ENCODE measurements around the gene CPSF3.
A peak's percentile ranks its signal among the peaks of the same experiment; 100 is the strongest.

Gene CPSF3

GRCh38 chr2:9465170-9465569 is 41.7 kb downstream of the CPSF3 start:
- H3K27ac ChIP-seq (ENCODE audit: insufficient read depth, low read length, poor library complexity, severe bottlenecking): no peak overlapping the region
- DNase-seq: no peak
- H3K4me1 ChIP-seq (ENCODE audit: control insufficient read depth, insufficient read depth, low read length, poor library complexity, severe bottlenecking): no peaks in the 10 kb centered on the region
- no peaks in the 10 kb centered on the region for H3K9me3 ChIP-seq (ENCODE audit: control insufficient read depth, low read length)
- H3K4me3 ChIP-seq (ENCODE audit: insufficient read depth, low read depth, low read length, poor library complexity, severe bottlenecking): no peak overlapping the region
- H3K27me3 ChIP-seq (replicated peaks; ENCODE audit: control insufficient read depth, insufficient read depth, low read length, poor library complexity, severe bottlenecking): no peaks in the 10 kb centered on the region
- peaks cover 12% of the 10 kb centered on the region for H3K36me3 ChIP-seq (ENCODE audit: control insufficient read depth, insufficient read depth, low read length)

- no peak overlapping the region for H3K4me3 ChIP-seq (ENCODE audit: insufficient read depth, low read depth, low read length, poor library complexity, severe bottlenecking)
- no peak overlapping the region for H3K27ac ChIP-seq (ENCODE audit: insufficient read depth, low read length, poor library complexity, severe bottlenecking)
- H3K36me3 ChIP-seq (ENCODE audit: control insufficient read depth, insufficient read depth, low read length): peaks cover 8% of the 10 kb centered on the region
- H3K9me3 ChIP-seq (ENCODE audit: control insufficient read depth, low read length): no peaks in the 10 kb centered on the region
- H3K4me1 ChIP-seq (ENCODE audit: control insufficient read depth, insufficient read depth, low read length, poor library complexity, severe bottlenecking): no peaks in the 10 kb centered on the region
- H3K27me3 ChIP-seq (replicated peaks; ENCODE audit: control insufficient read depth, insufficient read depth, low read length, poor library complexity, severe bottlenecking): no peaks in the 10 kb centered on the region
- DNase-seq: no peak
These were observed 42.8 kb downstream of the CPSF3 start for GRCh38 chr2:9466147-9466683.

- no peaks in the 10 kb centered on the region for H3K9me3 ChIP-seq (ENCODE audit: control insufficient read depth, low read length)
- no peak overlapping the region for H3K27ac ChIP-seq (ENCODE audit: insufficient read depth, low read length, poor library complexity, severe bottlenecking)
- no peak overlapping the region for H3K4me3 ChIP-seq (ENCODE audit: insufficient read depth, low read depth, low read length, poor library complexity, severe bottlenecking)
- no peaks in the 10 kb centered on the region for H3K4me1 ChIP-seq (ENCODE audit: control insufficient read depth, insufficient read depth, low read length, poor library complexity, severe bottlenecking)
- no peaks in the 10 kb centered on the region for H3K27me3 ChIP-seq (replicated peaks; ENCODE audit: control insufficient read depth, insufficient read depth, low read length, poor library complexity, severe bottlenecking)
- DNase-seq: no peak
- peaks cover 5% of the 10 kb centered on the region for H3K36me3 ChIP-seq (ENCODE audit: control insufficient read depth, insufficient read depth, low read length)
These were observed 44.2 kb downstream of the CPSF3 start for GRCh38 chr2:9467687-9468086.

GRCh38 chr2:9471206-9471605 is 47.8 kb downstream of the CPSF3 start:
- peaks cover 13% of the 10 kb centered on the region for H3K4me1 ChIP-seq (ENCODE audit: control insufficient read depth, insufficient read depth, low read length, poor library complexity, severe bottlenecking)
- DNase-seq: no peak

GRCh38 chr2:9472511-9472910 is 49.1 kb downstream of the CPSF3 start:
- H3K27me3 ChIP-seq (replicated peaks; ENCODE audit: control insufficient read depth, insufficient read depth, low read length, poor library complexity, severe bottlenecking): no peaks in the 10 kb centered on the region
- peaks cover 4% of the 10 kb centered on the region for H3K36me3 ChIP-seq (ENCODE audit: control insufficient read depth, insufficient read depth, low read length)
- peaks cover 13% of the 10 kb centered on the region for H3K4me1 ChIP-seq (ENCODE audit: control insufficient read depth, insufficient read depth, low read length, poor library complexity, severe bottlenecking)
- no peaks in the 10 kb centered on the region for H3K9me3 ChIP-seq (ENCODE audit: control insufficient read depth, low read length)
- DNase-seq: no peak
- no peak overlapping the region for H3K27ac ChIP-seq (ENCODE audit: insufficient read depth, low read length, poor library complexity, severe bottlenecking)
- no peak overlapping the region for H3K4me3 ChIP-seq (ENCODE audit: insufficient read depth, low read depth, low read length, poor library complexity, severe bottlenecking)

More at GRCh38 chr2:9471206-9471605, 47.8 kb downstream of the CPSF3 start:
- H3K36me3 ChIP-seq (ENCODE audit: control insufficient read depth, insufficient read depth, low read length): peaks cover 5% of the 10 kb centered on the region
- H3K4me3 ChIP-seq (ENCODE audit: insufficient read depth, low read depth, low read length, poor library complexity, severe bottlenecking): no peak overlapping the region
- H3K27me3 ChIP-seq (replicated peaks; ENCODE audit: control insufficient read depth, insufficient read depth, low read length, poor library complexity, severe bottlenecking): no peaks in the 10 kb centered on the region
- H3K9me3 ChIP-seq (ENCODE audit: control insufficient read depth, low read length): no peaks in the 10 kb centered on the region
- no peak overlapping the region for H3K27ac ChIP-seq (ENCODE audit: insufficient read depth, low read length, poor library complexity, severe bottlenecking)

GRCh38 chr2:9473308-9473984 is 50.0 kb downstream of the CPSF3 start:
- Histone ChIP-seq H3K36me3 (ENCODE audit: control insufficient read depth, insufficient read depth, low read length) (no peaks in the 10 kb centered on the region), H3K4me3 (ENCODE audit: insufficient read depth, low read depth, low read length, poor library complexity, severe bottlenecking) (peak overlapping the region; percentile 79), H3K9me3 (ENCODE audit: control insufficient read depth, low read length) (no peaks in the 10 kb centered on the region), H3K4me1 (ENCODE audit: control insufficient read depth, insufficient read depth, low read length, poor library complexity, severe bottlenecking) (peaks cover 13% of the 10 kb centered on the region), H3K27ac (ENCODE audit: insufficient read depth, low read length, poor library complexity, severe bottlenecking) (peak overlapping the region; percentile 90), H3K27me3 (replicated peaks; ENCODE audit: control insufficient read depth, insufficient read depth, low read length, poor library complexity, severe bottlenecking) (no peaks in the 10 kb centered on the region)
- DNase-seq: no peak

- H3K27me3 ChIP-seq (replicated peaks; ENCODE audit: control insufficient read depth, insufficient read depth, low read length, poor library complexity, severe bottlenecking): no peaks in the 10 kb centered on the region
- no peaks in the 10 kb centered on the region for H3K36me3 ChIP-seq (ENCODE audit: control insufficient read depth, insufficient read depth, low read length)
- peak; percentile 48 to 63 (median 51) for DNase-seq
- H3K27ac ChIP-seq (ENCODE audit: insufficient read depth, low read length, poor library complexity, severe bottlenecking): peak overlapping the region; percentile 90
- peaks cover 13% of the 10 kb centered on the region for H3K4me1 ChIP-seq (ENCODE audit: control insufficient read depth, insufficient read depth, low read length, poor library complexity, severe bottlenecking)
- H3K9me3 ChIP-seq (ENCODE audit: control insufficient read depth, low read length): no peaks in the 10 kb centered on the region
- H3K4me3 ChIP-seq (ENCODE audit: insufficient read depth, low read depth, low read length, poor library complexity, severe bottlenecking): peak overlapping the region; percentile 79
These were observed 50.5 kb downstream of the CPSF3 start for GRCh38 chr2:9473985-9474360.

GRCh38 chr2:9474361-9475057 is 51.1 kb downstream of the CPSF3 start, which contains the start of gene IAH1:
Gene IAH1 (plus strand): TSS chr2:9474551. CDS start chr2:9474567, 16 bp downstream.
- Histone ChIP-seq H3K4me3 (ENCODE audit: insufficient read depth, low read depth, low read length, poor library complexity, severe bottlenecking) (peak within 1 kb of the TSS; percentile 79), H3K27me3 (replicated peaks; ENCODE audit: control insufficient read depth, insufficient read depth, low read length, poor library complexity, severe bottlenecking) (no peaks in the 10 kb centered on the region), H3K4me1 (ENCODE audit: control insufficient read depth, insufficient read depth, low read length, poor library complexity, severe bottlenecking) (peaks cover 13% of the 10 kb centered on the region), H3K9me3 (ENCODE audit: control insufficient read depth, low read length) (no peaks in the 10 kb centered on the region), H3K27ac (ENCODE audit: insufficient read depth, low read length, poor library complexity, severe bottlenecking) (peak within 1 kb of the TSS; percentile 90), H3K36me3 (ENCODE audit: control insufficient read depth, insufficient read depth, low read length) (no peaks in the 10 kb centered on the region)
- DNase-seq: peak; percentile 66 to 71 (median 68)

GRCh38 chr2:9477914-9478313 is 54.5 kb downstream of the CPSF3 start:
- Histone ChIP-seq H3K4me3 (ENCODE audit: insufficient read depth, low read depth, low read length, poor library complexity, severe bottlenecking) (no peak overlapping the region), H3K36me3 (ENCODE audit: control insufficient read depth, insufficient read depth, low read length) (peaks cover 25% of the 10 kb centered on the region), H3K9me3 (ENCODE audit: control insufficient read depth, low read length) (no peaks in the 10 kb centered on the region), H3K27ac (ENCODE audit: insufficient read depth, low read length, poor library complexity, severe bottlenecking) (no peak overlapping the region), H3K4me1 (ENCODE audit: control insufficient read depth, insufficient read depth, low read length, poor library complexity, severe bottlenecking) (peaks cover 13% of the 10 kb centered on the region), H3K27me3 (replicated peaks; ENCODE audit: control insufficient read depth, insufficient read depth, low read length, poor library complexity, severe bottlenecking) (no peaks in the 10 kb centered on the region)
- no peak for DNase-seq

GRCh38 chr2:9478526-9478925 is 55.1 kb downstream of the CPSF3 start:
- no peak for DNase-seq
- H3K9me3 ChIP-seq (ENCODE audit: control insufficient read depth, low read length): no peaks in the 10 kb centered on the region
- no peaks in the 10 kb centered on the region for H3K27me3 ChIP-seq (replicated peaks; ENCODE audit: control insufficient read depth, insufficient read depth, low read length, poor library complexity, severe bottlenecking)
- H3K27ac ChIP-seq (ENCODE audit: insufficient read depth, low read length, poor library complexity, severe bottlenecking): no peak overlapping the region
- no peak overlapping the region for H3K4me3 ChIP-seq (ENCODE audit: insufficient read depth, low read depth, low read length, poor library complexity, severe bottlenecking)
- peaks cover 8% of the 10 kb centered on the region for H3K4me1 ChIP-seq (ENCODE audit: control insufficient read depth, insufficient read depth, low read length, poor library complexity, severe bottlenecking)
- peaks cover 31% of the 10 kb centered on the region for H3K36me3 ChIP-seq (ENCODE audit: control insufficient read depth, insufficient read depth, low read length)
